SU-DHL-6 (cell line): ENCODE data around the gene AGAP1.

Experiments
- H2AFZ ChIP-seq: fragments of 200-600 bp; sonication (generic); 2 replicates; pipeline ENCODE4 v1.6.1; 2014; ENCODE audit warnings: low read depth, mild to moderate bottlenecking, moderate library complexity, mixed read lengths, antibody characterized with exemption, low read length; ENCODE audit not compliant: severe bottlenecking
- H3F3A ChIP-seq: fragments of 200-600 bp; shearing (Covaris generic); 2 replicates; pipeline ENCODE4 v1.6.0; 2016; ENCODE audit warnings: antibody characterized with exemption, mild to moderate bottlenecking; ENCODE audit not compliant: insufficient read depth
- H3K27ac ChIP-seq: fragments of 200-600 bp; sonication (generic); 2 replicates; pipeline ENCODE4 v1.5.1; 2016; ENCODE audit warnings: low read depth, mild to moderate bottlenecking, low read length, moderate library complexity, mixed read lengths
- H3K27me3 ChIP-seq: fragments of 200-600 bp; sonication (generic), shearing (Covaris generic); 2 replicates; pipeline ENCODE4 v1.6.0; 2014; ENCODE audit warnings: mild to moderate bottlenecking, low read length
- H3K36me3 ChIP-seq: fragments of 200-600 bp; sonication (generic); 2 replicates; pipeline ENCODE4 v1.6.1; 2014; ENCODE audit warnings: mild to moderate bottlenecking, low read length, mixed read lengths
- H3K4me2 ChIP-seq: fragments of 300-600, 200-600 bp; shearing (Covaris generic), sonication (generic); 2 replicates; pipeline ENCODE4 v1.6.0; 2014; ENCODE audit warnings: low read length, low read depth, mild to moderate bottlenecking; ENCODE audit not compliant: poor library complexity, severe bottlenecking
- H3K4me3 ChIP-seq: fragments of 200-600 bp; sonication (generic); 2 replicates; pipeline ENCODE4 v1.5.1; 2014; ENCODE audit warnings: antibody characterized with exemption, low read length, mild to moderate bottlenecking, mixed read lengths; ENCODE audit not compliant: insufficient read depth, poor library complexity, severe bottlenecking
- H3K79me2 ChIP-seq: fragments of 200-600 bp; sonication (generic); 2 replicates; pipeline ENCODE4 v1.6.1; 2014; ENCODE audit warnings: mild to moderate bottlenecking, low read length, moderate library complexity; ENCODE audit not compliant: insufficient read depth
- H3K9ac ChIP-seq: fragments of 200-600 bp; sonication (generic); 2 replicates; pipeline ENCODE4 v1.7.0; 2014; ENCODE audit warnings: mild to moderate bottlenecking, low read length
- H3K9me2 ChIP-seq: fragments of 200-600 bp; sonication (generic); replicated peaks from 2 replicates; pipeline ENCODE4 v1.6.1; 2014; ENCODE audit warnings: low read length; ENCODE audit not compliant: insufficient read depth
- H3K9me3 ChIP-seq: fragments of 200-600 bp; sonication (generic); 2 replicates; pipeline ENCODE4 v1.6.1; 2014; ENCODE audit warnings: low read length, mixed read lengths; ENCODE audit not compliant: insufficient read depth
- H4K20me1 ChIP-seq: fragments of 200-600 bp; sonication (generic); 2 replicates; pipeline ENCODE4 v1.6.1; 2014; ENCODE audit warnings: low read depth, mild to moderate bottlenecking, antibody characterized with exemption, low read length, moderate library complexity, mixed read lengths
- EZH2phosphoT487 ChIP-seq: fragments of 200-600 bp; sonication (generic), shearing (Covaris generic); conservative IDR thresholded peaks from 2 replicates; pipeline ENCODE4 v1.6.1; 2018; ENCODE audit warnings: mild to moderate bottlenecking, antibody characterized with exemption, low read length, moderate library complexity, mixed read lengths
- TF ChIP-seq, protein P1 (sequence below): fragments of 200-600 bp; sonication (generic); IDR thresholded peaks from one replicate; pipeline ENCODE4 v1.5.1; 2017; ENCODE audit warnings: antibody characterized with exemption, mild to moderate bottlenecking, low read length, moderate library complexity; ENCODE audit not compliant: insufficient read depth, poor library complexity, severe bottlenecking

The AGAP1 gene

DNA sequence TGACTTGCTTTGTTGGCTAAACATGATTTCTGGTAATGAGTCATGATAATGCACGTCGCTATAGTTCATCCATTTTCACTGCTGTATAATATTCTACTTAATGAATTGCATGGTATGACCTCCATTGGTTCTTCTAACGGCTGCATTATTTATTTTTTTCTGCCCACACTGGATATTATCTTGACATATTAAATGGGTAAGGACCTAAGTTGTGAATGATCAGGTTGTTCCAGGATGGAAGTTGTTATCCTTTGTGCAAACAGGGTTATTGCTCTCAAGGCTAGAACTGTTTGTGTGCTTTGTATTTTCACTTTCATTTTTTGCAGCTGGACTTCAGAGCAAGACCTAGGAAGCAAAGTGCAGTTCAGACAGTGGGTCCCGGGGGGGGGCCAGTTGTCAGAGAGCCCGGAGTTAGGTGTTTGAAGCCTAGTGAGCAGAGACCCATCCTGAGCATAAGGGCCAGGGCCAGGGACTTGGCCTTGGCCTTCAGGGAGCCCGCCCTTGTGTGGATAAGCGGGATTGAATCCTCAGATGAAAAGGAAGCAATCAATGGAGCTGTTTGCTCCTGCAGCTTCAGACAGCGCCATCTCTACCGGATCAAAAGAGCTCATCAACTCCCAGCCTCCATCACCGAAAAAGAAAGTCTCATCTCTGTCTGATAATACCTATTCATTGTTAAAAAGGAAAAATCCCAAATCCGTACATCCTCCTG lies 48.2 kb downstream of the AGAP1 start:
- Histone ChIP-seq H3K9me3 (no peaks in the 10 kb centered on the region), H3K4me3 (no peak overlapping the region), H3K9me2 (no peaks in the 10 kb centered on the region), H3K27me3 (no peaks in the 10 kb centered on the region), H4K20me1 (no peaks in the 10 kb centered on the region), H3K79me2 (no peaks in the 10 kb centered on the region), H3K36me3 (no peaks in the 10 kb centered on the region), H3K27ac (no peak overlapping the region), H3K4me2 (no peak overlapping the region), H3K9ac (no peak overlapping the region), H3F3A (no peaks in the 10 kb centered on the region), H2AFZ (no peak overlapping the region)
- no peak for TF ChIP-seq EZH2phosphoT487
- TF ChIP-seq, protein P1, sequence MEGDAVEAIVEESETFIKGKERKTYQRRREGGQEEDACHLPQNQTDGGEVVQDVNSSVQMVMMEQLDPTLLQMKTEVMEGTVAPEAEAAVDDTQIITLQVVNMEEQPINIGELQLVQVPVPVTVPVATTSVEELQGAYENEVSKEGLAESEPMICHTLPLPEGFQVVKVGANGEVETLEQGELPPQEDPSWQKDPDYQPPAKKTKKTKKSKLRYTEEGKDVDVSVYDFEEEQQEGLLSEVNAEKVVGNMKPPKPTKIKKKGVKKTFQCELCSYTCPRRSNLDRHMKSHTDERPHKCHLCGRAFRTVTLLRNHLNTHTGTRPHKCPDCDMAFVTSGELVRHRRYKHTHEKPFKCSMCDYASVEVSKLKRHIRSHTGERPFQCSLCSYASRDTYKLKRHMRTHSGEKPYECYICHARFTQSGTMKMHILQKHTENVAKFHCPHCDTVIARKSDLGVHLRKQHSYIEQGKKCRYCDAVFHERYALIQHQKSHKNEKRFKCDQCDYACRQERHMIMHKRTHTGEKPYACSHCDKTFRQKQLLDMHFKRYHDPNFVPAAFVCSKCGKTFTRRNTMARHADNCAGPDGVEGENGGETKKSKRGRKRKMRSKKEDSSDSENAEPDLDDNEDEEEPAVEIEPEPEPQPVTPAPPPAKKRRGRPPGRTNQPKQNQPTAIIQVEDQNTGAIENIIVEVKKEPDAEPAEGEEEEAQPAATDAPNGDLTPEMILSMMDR: no peak

DNA sequence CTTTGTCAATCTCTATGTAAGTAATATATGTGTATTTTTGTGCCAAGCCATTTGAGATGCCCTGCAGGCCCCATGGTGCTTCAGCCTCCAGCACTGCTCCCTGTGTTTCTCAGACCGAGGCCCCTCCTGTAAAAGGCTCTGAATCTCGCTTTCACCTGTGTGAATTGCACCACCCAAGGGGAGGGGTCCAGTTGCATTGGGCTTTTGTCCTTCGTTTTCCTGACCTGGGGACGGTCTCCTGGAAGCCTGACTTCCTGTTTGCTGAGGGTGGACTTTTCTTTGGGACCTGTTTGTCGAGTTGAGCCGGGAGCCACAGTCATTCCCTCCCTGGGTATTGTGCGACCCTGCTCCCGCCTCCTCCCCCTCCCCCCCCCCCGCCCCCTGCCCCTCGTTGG lies 48.9 kb downstream of the AGAP1 start:
- Histone ChIP-seq H4K20me1 (no peaks in the 10 kb centered on the region), H3F3A (no peaks in the 10 kb centered on the region), H3K9me2 (no peaks in the 10 kb centered on the region), H3K79me2 (no peaks in the 10 kb centered on the region), H3K4me3 (no peak overlapping the region), H3K4me2 (no peak overlapping the region), H3K27ac (no peak overlapping the region), H2AFZ (no peak overlapping the region), H3K27me3 (no peaks in the 10 kb centered on the region), H3K9ac (no peak overlapping the region), H3K9me3 (no peaks in the 10 kb centered on the region), H3K36me3 (no peaks in the 10 kb centered on the region)
- TF ChIP-seq, protein P1: no peak
- TF ChIP-seq EZH2phosphoT487: no peak

DNA sequence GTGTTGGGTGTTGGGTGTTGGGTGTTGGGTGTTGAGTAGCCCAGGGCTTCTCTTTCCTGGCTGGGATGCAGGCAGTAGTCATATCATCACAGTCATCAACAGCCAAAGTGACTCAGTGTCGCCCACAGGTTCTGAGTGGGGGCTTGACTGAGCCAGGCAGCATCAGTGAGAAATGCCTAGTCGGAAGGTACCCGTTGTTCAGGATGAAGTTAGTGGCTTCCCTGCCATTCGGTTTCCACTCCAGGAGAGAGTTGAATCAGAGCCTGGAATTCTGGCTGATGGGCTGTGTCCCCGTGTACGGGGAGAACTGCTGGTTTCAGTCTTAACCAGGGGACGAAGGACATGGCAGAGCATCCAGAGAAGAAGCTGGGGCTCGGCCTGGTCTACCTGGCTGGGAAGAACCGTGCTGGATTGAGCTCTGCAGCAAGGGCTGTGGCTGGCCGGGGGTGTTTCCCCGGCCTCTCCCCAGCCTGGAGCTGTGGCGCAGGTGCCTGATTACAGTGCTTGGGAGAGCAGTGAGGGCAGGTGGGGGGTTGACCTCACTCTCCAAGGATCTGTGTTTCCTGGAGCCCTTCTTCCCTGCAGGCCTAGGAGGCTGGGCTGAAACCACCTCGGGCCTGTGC lies 49.4 kb downstream of the AGAP1 start:
- no peaks in the 10 kb centered on the region for H3K9me3 ChIP-seq
- H3K27ac ChIP-seq: no peak overlapping the region
- no peak overlapping the region for H3K4me3 ChIP-seq
- no peaks in the 10 kb centered on the region for H3K79me2 ChIP-seq
- TF ChIP-seq, protein P1: no peak
- TF ChIP-seq EZH2phosphoT487: no peak
- no peaks in the 10 kb centered on the region for H4K20me1 ChIP-seq
- no peaks in the 10 kb centered on the region for H3K9me2 ChIP-seq
- H3K36me3 ChIP-seq: no peaks in the 10 kb centered on the region
- no peaks in the 10 kb centered on the region for H3F3A ChIP-seq
- no peaks in the 10 kb centered on the region for H3K27me3 ChIP-seq
- no peak overlapping the region for H3K9ac ChIP-seq
- no peak overlapping the region for H3K4me2 ChIP-seq
- no peak overlapping the region for H2AFZ ChIP-seq
